Heart left ventricle (tissue), 16 donors: ENCODE results near the gene UBQLN1. TPM values are rescaled to one million over a fixed set of nuclear protein-coding genes. Genes with fewer than 3 reads are reported as not detected.

Experiments
- ATAC-seq, 4 donors: fragments of 200-7000 bp; cut with Tn5 transposase; one replicate each; pipeline ENCODE4 v1.9.1; 2020 to 2022; ENCODE audit warnings: moderate library complexity in 4 of 4, mild to moderate bottlenecking in 3 of 4, moderate number of reproducible peaks in 1 of 4
- DNase-seq, 5 donors: peaks; one replicate each; pipeline ENCODE4 v3.0.0-alpha.2; 2020
- H3K27ac ChIP-seq, 12 donors: fragments of 200-600 bp; sonication (generic) in 4 of 12; one replicate each; pipeline versions ENCODE4 v1.5.0 to v1.8.0; 2016 to 2022; ENCODE audit warnings: mild to moderate bottlenecking in 2 of 12
- H3K27me3 ChIP-seq, 9 donors: fragments of 200-600 bp; sonication (generic) in 2 of 9; one replicate each; pipeline versions ENCODE4 v1.5.1 to v1.8.0; 2016 to 2022; ENCODE audit warnings: mild to moderate bottlenecking in 3 of 9
- H3K36me3 ChIP-seq, 9 donors: fragments of 200-600 bp; sonication (generic) in 2 of 9; one replicate each; pipeline versions ENCODE4 v1.5.0 to v1.8.0; 2018 to 2022; ENCODE audit warnings: mild to moderate bottlenecking in 2 of 9
- H3K4me1 ChIP-seq, 12 donors: fragments of 200-600 bp; sonication (generic) in 4 of 12; one replicate each; pipeline versions ENCODE4 v1.5.0 to v1.8.0; 2016 to 2022; ENCODE audit warnings: mild to moderate bottlenecking in 3 of 12
- H3K4me3 ChIP-seq, 12 donors: fragments of 200-600 bp; sonication (generic) in 4 of 12; one replicate each; pipeline versions ENCODE4 v1.5.0 to v1.8.0; 2017 to 2022; ENCODE audit warnings: mild to moderate bottlenecking in 9 of 12, moderate library complexity in 4 of 12
- H3K9me3 ChIP-seq, 12 donors: fragments of 200-600 bp; sonication (generic) in 4 of 12; one replicate each; pipeline versions ENCODE4 v1.5.0 to v1.8.0; 2016 to 2022; ENCODE audit warnings: mild to moderate bottlenecking in 1 of 12
- CTCF ChIP-seq, 12 donors: fragments of 200-600 bp; sonication (generic) in 4 of 12; IDR thresholded peaks; one replicate each; pipeline versions ENCODE4 v1.5.0 to v1.8.0; 2018 to 2022; ENCODE audit warnings: antibody characterized with exemption in 12 of 12, mild to moderate bottlenecking in 5 of 12
- POLR2A ChIP-seq, 2 donors: fragments of 450-650 bp; IDR thresholded peaks; one replicate each; pipeline ENCODE4 v1.6.1; 2017; ENCODE audit warnings: antibody characterized with exemption in 2 of 2, mild to moderate bottlenecking in 2 of 2, moderate library complexity in 2 of 2
- WGBS, 4 donors: extraction: QIAGEN DNeasy Blood & Tissue Kit in 2 of 4; methylation state at CpG; one replicate each; pipeline versions ENCODE4 v1.1.5 to v1.1.7; 2013 to 2018; 5-methylcytosine and 5-hydroxymethylcytosine counted together
- intact Hi-C, 10 donors: fragments of 100-400 bp; cut with DNase I; formaldehyde crosslinking; loops; one replicate each; pipeline versions ENCODE4 v1.11.1 to v1.14.2; 2022
- polyA plus RNA-seq, 2 donors: library from polyadenylated mRNA; stranded (reverse); fragments of 200-250 nt; gene quantifications; one replicate each; pipeline ENCODE4 v1.2.3, GENCODE V29; 2013
- total RNA-seq, 9 donors: library from RNA; depleted of rRNA in 2 of 9; stranded (reverse); fragments of >200 nt in 2 of 9; fragmentation: NEBNext Ultra II Directional in 3 of 9; extraction: Animal tissue kit (Norgen Biotek cat#: 25700) in 3 of 9; gene quantifications; one replicate each; pipeline versions ENCODE4 v1.1.0 to v1.2.4, GENCODE V29; 2016 to 2023
- donor health status: ischemic (EF 13 %, LVEDD 7.1; RV severe dilation, severe dysfunction).
- donor health status: healthy with polysubstance abuse.
- donor health status: DM: no; HTN: yes; CAD: no.
- donor health status: DM: no; HTN: no; CAD: no.
- donor health status: ischemic (EF 25% LVEDD 6.9; RV normal size, moderate dysfunction).
- donor health status: ischemic (EF 25% LVEDD 5.7; RV mildly dilated, moderate dysfunction).
- donor health status: healthy.
- donor health status: DM: yes; HTN: yes; CAD: no.
- donor health status: ischemic (EF 35%, LVEDD 5.7; RV mildly dilated, moderate dysfunction).
- donor health status: nonischemic (EF 11% LVEDD 7.7; RV severe dilation, severe dysfunction).
- donor health status: DM: yes; HTN: yes; CAD: no.
- donor health status: PGD.
- donor health status: ischemic (EF 29% LVEDD 5.4; RV normal size, mild dysfunction).
- donor health status: nonischemic (EF 23%, LVEDD 6.1; RV moderate dilation, normal function).

UBQLN1 gene
- total and polyA plus RNA-seq, 11 donors, result 24.2 to 144 (median 98.2) TPM

- peaks cover 0 to 32% (median 4%) of the 10 kb centered on the region in 9 donors for H3K36me3 ChIP-seq
- TF ChIP-seq CTCF (IDR thresholded peaks at IDR 0.05), result no peak
- no peak for TF ChIP-seq POLR2A (IDR thresholded peaks at IDR 0.05)
- 86 to 94% (median 91%) methylated on average over 7 of the region's 7 CpGs for WGBS, 4 donors
- H3K9me3 ChIP-seq, result no peaks in the 10 kb centered on the region
- no peak overlapping the region for H3K4me3 ChIP-seq
- H3K27ac ChIP-seq, result no peak overlapping the region
- intact Hi-C loops, result loop anchor here in 3 of 10 donors (10.0 kb wide), 3 partner anchors 75 to 295 kb away; partner anchors contain the start of genes KIF27 (in 1 of the 3) and UBQLN1 (in 1 of the 3)
- no peaks in the 10 kb centered on the region for H3K27me3 ChIP-seq
- DNase-seq, result no peak
- H3K4me1 ChIP-seq, result peaks cover 0 to 6% (median 0%) of the 10 kb centered on the region in 12 donors
- ATAC-seq, result no peak
These were observed 78.2 kb downstream of the UBQLN1 start for GRCh38 chr9:83629433-83630104.

GRCh38 chr9:83628540-83628939 is 79.2 kb downstream of the UBQLN1 start:
- Histone ChIP-seq H3K27ac (no peak overlapping the region), H3K4me1 (peaks cover 0 to 14% (median 5%) of the 10 kb centered on the region in 12 donors), H3K27me3 (no peaks in the 10 kb centered on the region), H3K36me3 (peaks cover 0 to 32% (median 4%) of the 10 kb centered on the region in 9 donors), H3K9me3 (no peaks in the 10 kb centered on the region), H3K4me3 (no peak overlapping the region)
- 93 to 96% (median 94%) methylated on average over 5 of the region's 5 CpGs for WGBS, 4 donors
- intact Hi-C loops, result loop anchor here in 3 of 10 donors (10.0 kb wide), 3 partner anchors 76 to 296 kb away; partner anchors contain the start of genes KIF27 (in 1 of the 3) and UBQLN1 (in 1 of the 3)
- no peak for TF ChIP-seq CTCF (IDR thresholded peaks at IDR 0.05)
- TF ChIP-seq POLR2A (IDR thresholded peaks at IDR 0.05), result no peak
- no peak for DNase-seq
- peak in 1 of 4 donors; percentile 11 for ATAC-seq

GRCh38 chr9:83625178-83625577 is 82.6 kb downstream of the UBQLN1 start:
- Histone ChIP-seq H3K4me1 (peaks cover 0 to 17% (median 7%) of the 10 kb centered on the region in 12 donors), H3K36me3 (peaks cover 0 to 32% (median 4%) of the 10 kb centered on the region in 9 donors), H3K27me3 (peaks cover 0 to 4% (median 0%) of the 10 kb centered on the region in 9 donors), H3K4me3 (no peak overlapping the region), H3K9me3 (no peaks in the 10 kb centered on the region), H3K27ac (no peak overlapping the region)
- ATAC-seq, result no peak
- no peak for DNase-seq
- TF ChIP-seq CTCF (IDR thresholded peaks at IDR 0.05), result no peak
- no peak for TF ChIP-seq POLR2A (IDR thresholded peaks at IDR 0.05)
- 85 to 91% (median 89%) methylated on average over 3 of the region's 3 CpGs for WGBS, 4 donors
- intact Hi-C loops, result loop anchor here in 3 of 10 donors (10.0 kb wide), 3 partner anchors 80 to 300 kb away; partner anchors contain the start of genes KIF27 (in 1 of the 3) and UBQLN1 (in 1 of the 3)

GRCh38 chr9:83623679-83624076 is 84.1 kb downstream of the UBQLN1 start:
- Histone ChIP-seq H3K36me3 (peaks cover 0 to 24% (median 4%) of the 10 kb centered on the region in 9 donors), H3K9me3 (no peaks in the 10 kb centered on the region), H3K4me1 (peaks cover 0 to 17% (median 7%) of the 10 kb centered on the region in 12 donors), H3K4me3 (peak overlapping the region; percentile 53 to 98 (median 84)), H3K27ac (peak overlapping the region; percentile 75 to 95 (median 90)), H3K27me3 (peaks cover 0 to 4% (median 0%) of the 10 kb centered on the region in 9 donors)
- WGBS, 4 donors, result 15 to 24% (median 20%) methylated on average over 5 of the region's 5 CpGs
- peak in 1 of 4 donors; percentile 5 for ATAC-seq
- TF ChIP-seq CTCF (IDR thresholded peaks at IDR 0.05), result no peak
- TF ChIP-seq POLR2A (IDR thresholded peaks at IDR 0.05), result no peak
- DNase-seq, result no peak
- intact Hi-C loops, result loop anchor here in 9 of 10 donors (2.0 to 10.0 kb wide), 7 partner anchors 81 to 301 kb away; partner anchors contain the start of genes UBQLN1 (in 4 of the 9) and KIF27 (in 1 of the 9)
